ENCODE measurements around the gene PRPF4.

- TF ChIP-seq, protein P1, sequence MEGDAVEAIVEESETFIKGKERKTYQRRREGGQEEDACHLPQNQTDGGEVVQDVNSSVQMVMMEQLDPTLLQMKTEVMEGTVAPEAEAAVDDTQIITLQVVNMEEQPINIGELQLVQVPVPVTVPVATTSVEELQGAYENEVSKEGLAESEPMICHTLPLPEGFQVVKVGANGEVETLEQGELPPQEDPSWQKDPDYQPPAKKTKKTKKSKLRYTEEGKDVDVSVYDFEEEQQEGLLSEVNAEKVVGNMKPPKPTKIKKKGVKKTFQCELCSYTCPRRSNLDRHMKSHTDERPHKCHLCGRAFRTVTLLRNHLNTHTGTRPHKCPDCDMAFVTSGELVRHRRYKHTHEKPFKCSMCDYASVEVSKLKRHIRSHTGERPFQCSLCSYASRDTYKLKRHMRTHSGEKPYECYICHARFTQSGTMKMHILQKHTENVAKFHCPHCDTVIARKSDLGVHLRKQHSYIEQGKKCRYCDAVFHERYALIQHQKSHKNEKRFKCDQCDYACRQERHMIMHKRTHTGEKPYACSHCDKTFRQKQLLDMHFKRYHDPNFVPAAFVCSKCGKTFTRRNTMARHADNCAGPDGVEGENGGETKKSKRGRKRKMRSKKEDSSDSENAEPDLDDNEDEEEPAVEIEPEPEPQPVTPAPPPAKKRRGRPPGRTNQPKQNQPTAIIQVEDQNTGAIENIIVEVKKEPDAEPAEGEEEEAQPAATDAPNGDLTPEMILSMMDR (IDR thresholded peaks at IDR 0.05), result no peak
- no peak for TF ChIP-seq POLR2AphosphoS5 (IDR thresholded peaks at IDR 0.05; ENCODE audit: insufficient read depth in 1 of 2, low read depth in 1 of 2)
These were observed 35.1 kb downstream of the PRPF4 start for GRCh38 chr9:113310538-113310937.

All from vagina (tissue), 2 donors.